Globus pallidus (tissue), 1 donor: ENCODE measurements around the gene HCN2.
"Not testable (repeated sequence)": the region's sequence is repeated elsewhere in the genome, so short reads cannot be mapped to it uniquely, and the experiment has no call there.

Experiments
- DNase-seq: peaks from one replicate; pipeline ENCODE4 v3.0.0-alpha.2; 2015; ENCODE audit warnings: low spot score

The HCN2 gene

DNA sequence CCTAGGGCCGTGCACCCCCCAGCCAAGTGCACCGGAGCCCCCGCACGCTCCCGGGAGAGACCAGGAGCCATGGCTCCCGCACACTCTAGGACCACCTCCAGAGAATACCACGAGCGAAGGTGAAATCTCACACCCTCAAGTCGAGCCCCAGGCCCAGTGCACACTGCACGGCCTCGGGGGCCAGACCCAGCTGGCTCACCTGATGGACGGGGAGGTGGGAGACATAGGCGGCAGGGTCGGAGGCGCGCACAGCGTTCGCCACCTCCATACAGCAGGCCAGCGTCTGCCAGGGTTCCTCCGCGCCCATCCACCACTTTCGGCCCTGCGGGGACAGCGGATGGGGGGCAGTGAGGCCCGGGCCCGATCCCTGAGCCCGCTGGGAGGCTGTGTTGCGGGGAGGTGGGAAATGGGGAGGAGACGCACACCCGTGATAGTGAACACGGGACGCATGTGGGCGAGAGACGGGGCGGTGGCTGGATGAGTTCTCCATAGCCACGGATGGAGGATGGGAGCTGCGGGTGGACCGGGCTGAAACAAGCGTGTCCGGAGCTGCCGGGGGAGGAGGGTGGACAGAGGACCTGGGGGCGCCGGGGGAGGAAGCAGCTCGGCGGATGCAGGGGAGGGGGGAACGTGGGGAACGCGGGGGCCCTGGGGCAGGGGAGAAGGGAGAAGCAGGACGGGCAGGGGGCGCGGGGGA is 30.6 kb downstream of the HCN2 start:
- no peak for DNase-seq

DNA sequence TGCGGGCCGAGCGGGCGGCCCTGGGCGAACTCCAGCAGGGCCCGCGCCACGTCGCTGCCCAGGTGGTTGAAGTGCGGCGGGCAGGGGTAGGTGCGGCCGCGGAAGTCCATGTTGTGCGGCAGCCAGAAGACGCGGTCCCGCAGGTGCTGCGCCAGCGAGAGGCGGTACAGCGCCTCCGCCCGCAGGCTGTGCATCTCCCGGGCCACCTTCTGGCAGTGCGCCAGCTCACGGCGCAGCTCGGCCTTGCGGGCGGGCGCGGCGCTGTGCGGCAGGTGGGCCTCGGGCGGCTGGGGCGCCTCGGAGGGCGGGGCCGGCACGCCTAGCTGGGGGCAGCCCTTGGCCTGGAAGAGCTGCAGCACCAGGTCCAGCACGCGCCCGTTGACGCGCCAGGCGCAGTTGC is 31.5 kb downstream of the HCN2 start:
- not testable (repeated sequence) for DNase-seq

GRCh38 chr19:621819-622218 is 32.1 kb downstream of the HCN2 start:
- DNase-seq, result no peak

GRCh38 chr19:622666-623065 is 33.0 kb downstream of the HCN2 start:
- no peak for DNase-seq

- no peak for DNase-seq
Measured at GRCh38 chr19:623175-623916, 33.7 kb downstream of the HCN2 start.

GRCh38 chr19:623974-624373 is 34.3 kb downstream of the HCN2 start:
- DNase-seq, result no peak

- no peak for DNase-seq
Measured at GRCh38 chr19:624433-625109, 34.9 kb downstream of the HCN2 start.

GRCh38 chr19:625257-625656 is 35.6 kb downstream of the HCN2 start:
- DNase-seq, result no peak

DNA sequence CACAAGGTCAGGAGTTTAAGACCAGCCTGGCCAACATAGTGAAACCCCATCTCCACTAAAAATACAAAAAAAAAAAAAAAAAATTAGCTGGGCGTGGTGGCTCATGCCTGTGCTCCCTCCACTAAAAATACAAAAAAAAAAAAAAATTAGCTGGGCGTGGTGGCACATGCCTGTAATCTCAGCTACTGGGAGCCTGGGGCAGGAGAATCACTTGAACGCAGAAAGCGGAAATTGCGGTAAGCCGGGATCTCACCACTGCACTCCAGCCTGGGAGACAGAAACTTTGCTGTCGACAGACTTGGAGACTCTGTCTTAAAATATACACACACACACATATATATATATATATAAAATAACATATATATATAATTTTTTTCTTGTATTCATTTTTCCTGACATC is 36.9 kb downstream of the HCN2 start:
- DNase-seq, result not testable (repeated sequence)

DNA sequence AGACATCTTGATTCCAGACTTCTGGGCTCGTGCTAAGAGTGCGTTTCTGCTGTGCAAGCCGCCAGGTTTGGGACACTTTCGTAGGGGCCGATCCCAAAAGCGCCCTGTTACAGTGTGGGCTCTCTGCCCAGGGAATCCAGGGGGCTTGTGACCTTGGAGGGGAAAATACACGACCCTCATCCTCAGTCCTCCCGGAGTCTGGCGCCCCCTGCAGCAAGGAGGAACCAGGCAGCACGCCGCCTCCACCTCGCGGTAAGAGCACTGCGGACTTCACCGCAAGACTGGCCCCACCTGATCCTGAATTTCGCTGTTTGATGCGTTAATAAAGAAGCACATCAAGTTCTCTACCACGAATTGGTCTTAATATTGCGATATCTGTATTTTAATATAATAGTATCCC is 38.5 kb downstream of the HCN2 start:
- DNase-seq, result no peak

GRCh38 chr19:629515-629914 is 39.8 kb downstream of the HCN2 start:
- not testable (repeated sequence) for DNase-seq

DNA sequence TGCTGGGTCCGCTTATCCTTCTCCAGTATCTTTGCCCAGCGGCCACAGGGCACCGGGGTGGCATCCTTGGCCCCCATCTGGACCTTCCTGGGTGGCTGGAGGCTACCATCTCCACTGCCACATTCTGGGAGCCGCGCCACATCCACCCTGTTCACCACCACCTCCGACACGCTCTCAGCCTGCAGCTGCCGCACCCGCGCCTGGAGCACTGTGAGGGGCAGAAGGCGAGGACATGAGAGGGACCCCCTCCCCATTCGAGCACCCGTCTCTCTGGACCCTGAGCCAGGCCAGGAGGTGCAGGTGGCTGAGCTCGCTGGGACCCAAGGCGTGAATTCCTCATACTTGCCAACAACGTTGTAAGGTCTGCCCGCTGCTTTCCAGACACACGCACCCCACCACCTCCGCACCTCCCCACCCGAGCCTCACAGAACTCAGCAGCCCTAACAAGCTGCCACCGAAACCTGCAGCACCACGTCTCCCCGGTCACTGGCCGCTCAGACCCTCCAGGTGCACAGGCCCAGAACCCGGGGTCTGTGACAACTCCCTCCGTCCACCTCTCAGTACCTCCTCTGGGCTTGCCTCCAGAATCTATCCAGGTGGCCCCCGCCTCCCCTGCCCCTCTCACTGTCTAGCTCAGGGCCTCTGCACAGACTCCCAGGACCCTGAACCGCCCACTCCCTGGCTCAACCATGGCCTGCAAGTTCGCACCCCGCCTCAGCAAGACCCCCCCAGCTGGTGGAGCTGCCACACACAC is 40.5 kb downstream of the HCN2 start:
- no peak for DNase-seq

DNA sequence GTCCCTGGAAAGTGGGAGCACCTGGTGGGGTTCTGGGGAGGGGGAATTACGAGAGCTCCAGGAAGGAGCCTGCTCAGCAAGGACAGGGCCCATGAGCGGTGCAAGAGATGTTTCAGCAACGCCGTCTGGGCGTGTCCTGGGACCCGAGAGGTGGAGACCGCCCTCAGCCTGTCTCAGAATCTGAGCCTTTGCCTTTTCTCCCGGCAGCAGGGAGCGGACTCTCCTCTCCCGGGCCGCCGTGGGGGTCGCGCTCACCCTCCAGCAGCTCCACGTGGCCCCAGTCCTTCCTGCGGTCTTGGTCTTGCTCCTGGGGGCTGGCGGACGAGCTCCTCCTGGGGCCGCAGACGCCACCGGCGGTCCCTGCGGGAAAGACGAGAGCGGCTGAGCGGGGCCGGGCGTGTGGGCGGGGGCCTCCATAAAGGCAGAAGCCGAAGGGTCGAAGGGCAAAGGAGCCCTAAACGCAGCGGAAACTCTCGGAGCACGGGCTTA is 42.9 kb downstream of the HCN2 start:
- no peak for DNase-seq

DNA sequence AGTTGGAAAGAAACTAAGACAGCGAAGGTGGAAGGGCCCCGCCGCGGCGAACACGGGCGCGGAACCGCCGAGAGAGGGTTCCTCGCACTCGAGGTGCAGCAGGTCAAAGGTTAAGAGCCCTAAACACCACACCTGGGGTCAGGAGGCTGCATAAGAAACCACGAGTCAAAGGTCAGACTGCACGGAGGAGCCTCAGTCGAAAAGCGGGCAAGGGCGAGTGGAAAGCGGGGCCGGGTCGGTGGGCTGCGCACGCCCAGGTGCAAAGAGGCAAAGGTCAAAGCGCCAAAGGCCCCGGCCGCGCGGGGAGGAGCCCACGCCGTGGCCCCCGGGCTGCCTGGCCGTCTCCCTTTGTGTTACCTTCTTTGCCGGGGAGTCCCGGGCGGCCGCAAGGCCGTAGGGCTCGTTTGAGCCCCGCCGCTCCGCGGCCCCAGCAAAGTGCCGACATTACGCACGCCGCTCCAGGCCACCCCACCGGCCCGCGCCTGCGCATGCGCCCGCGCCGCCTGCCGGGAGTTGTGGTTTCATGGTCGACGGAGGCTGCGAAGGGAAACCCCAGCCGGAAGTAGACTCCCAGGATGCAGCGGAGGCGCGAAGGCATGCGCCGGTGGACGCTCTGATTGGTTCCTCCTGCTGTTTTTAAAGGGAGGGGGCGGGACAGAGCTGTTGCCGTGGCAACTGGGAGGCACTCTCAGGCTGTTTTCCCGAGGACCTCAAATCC is 43.5 kb downstream of the HCN2 start, which contains the start of gene POLRMT:
Gene POLRMT (minus strand): TSS at position 470 of the 718 bp plus-strand sequence. CDS start 25 bp downstream, at position 445.
- DNase-seq, result peak; percentile 98

- DNase-seq, result no peak
Measured at GRCh38 chr19:633786-634639, 44.3 kb downstream of the HCN2 start.

DNA sequence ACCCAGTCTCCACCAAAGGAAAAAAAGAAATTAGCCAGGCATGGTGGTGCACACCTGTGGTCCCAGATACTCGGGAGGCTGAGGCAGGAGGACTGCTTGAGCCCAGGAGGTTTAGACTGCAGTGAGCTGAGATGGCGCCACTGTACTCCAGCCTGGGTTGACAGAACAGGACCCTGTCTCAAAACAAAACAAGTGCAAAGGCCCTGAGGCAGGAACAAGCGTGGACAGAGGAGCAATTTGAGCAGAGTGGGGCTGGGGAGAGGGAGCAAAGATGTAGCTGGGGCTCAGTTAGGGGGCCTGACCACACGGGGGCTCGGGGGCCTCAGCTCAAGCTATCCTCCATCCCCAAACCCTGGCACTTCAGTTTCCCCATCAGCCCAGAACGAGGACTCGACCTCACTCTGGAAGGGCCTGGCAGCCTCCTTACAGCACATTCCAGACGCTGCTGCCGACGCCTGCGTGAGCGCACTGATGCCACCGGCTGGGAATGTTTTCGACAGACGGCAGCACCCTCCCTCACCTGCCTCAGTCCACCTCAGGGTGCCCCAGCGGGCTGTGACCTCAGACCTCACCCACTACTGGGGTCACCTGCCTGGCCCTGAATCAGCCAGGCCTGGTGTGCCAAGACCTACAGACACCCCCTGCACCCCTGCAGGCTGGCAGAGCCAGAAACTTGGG is 45.4 kb downstream of the HCN2 start:
- no peak for DNase-seq

DNA sequence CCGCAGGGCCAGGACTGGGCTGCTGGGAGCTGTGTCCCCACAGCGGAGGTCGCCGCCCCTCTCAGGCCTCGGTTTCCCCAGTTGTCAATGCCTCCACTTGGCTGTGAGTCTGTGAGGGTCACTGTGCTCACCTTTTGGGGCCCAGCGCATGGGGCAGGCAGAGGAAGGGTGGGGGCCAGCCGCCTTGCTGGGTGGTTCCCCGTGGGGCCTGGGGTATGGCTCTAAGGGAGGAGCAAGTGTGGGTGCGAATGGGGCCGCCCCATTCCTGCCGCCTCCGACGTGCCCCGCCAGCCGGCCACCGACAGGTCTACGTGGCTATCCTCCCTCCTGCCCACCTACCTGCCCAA is 49.2 kb downstream of the HCN2 start:
- DNase-seq, result no peak

DNA sequence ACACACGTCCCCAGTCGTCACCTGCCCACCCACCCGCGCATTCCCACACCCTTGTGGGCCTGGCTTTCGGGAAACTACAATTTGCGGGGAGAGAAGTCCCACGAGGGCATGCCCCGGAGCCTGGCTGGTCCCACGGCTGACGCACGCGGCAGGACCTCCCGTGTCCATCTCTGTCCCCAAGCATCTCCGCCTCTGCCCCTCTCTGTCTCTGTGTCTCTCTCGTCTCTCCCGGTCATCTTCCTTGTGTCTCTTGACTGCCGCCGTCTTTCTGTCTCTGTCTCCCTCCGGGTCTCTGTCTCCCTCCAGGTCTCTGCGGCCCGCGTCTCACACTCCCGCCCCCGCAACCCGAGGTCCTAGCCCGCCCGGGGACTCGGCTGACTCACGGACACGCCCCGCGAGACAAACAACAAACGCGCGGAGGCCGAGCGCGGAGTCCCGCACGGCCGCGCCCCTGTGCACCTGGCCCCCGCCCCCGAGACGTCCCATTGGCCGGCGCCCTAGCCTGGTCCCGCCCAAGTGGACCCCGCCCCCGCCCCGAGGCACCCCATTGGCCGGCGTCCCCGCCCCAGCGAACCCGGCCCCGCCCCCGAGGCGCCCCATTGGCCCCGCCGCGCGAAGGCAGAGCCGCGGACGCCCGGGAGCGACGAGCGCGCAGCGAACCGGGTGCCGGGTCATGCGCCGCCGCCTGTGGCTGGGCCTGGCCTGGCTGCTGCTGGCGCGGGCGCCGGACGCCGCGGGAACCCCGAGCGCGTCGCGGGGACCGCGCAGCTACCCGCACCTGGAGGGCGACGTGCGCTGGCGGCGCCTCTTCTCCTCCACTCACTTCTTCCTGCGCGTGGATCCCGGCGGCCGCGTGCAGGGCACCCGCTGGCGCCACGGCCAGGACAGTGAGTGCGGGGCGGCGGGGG is 49.8 kb downstream of the HCN2 start, which contains the start of gene FGF22:
Gene FGF22 (plus strand): TSS at position 627 of the 908 bp plus-strand sequence. CDS start 47 bp downstream, at position 674.
- DNase-seq, result peak; percentile 82

DNA sequence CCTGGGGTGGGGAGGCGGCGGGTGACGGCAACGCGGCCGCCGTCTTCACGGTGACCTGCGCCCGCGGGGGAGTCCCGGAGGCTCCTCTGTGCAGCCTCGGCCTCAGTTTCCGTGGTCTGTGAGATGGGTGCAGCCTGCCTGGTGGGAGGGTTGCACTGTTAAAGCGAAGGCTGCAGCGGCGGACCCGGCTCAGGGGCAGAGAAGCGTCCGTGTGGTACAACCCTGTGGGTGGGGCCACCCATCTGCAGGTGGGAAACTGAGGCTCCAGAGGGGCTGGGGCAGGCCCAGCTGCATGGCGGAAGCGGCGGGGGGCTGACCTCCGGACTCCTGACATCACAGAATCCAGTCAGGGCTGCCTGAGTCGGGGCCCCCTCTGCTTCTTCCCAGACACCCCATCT is 50.5 kb downstream of the HCN2 start:
- DNase-seq, result no peak
